ENCODE measurements around the gene AKT3. TPM values are rescaled to one million over a fixed set of nuclear protein-coding genes. Genes with fewer than 3 reads are reported as not detected.

Gene AKT3
- total RNA-seq, 1 donor from 2014 or later, result 38.5 TPM

GRCh38 chr1:243447347-243447746 lies 402.7 kb downstream of the AKT3 start:
- no peak overlapping the region for H3K27ac Mint-ChIP-seq
- no peaks in the 10 kb centered on the region for H3K9me3 Mint-ChIP-seq
- H3K4me3 Mint-ChIP-seq, result no peak overlapping the region
- peak; percentile 60 for DNase-seq
- intact Hi-C loops (cut with micrococcal nuclease), result loop anchor here (5.0 kb wide), 1 partner anchor 35 kb away; no protein-coding TSS in a partner anchor
- H3K27me3 Mint-ChIP-seq, result no peaks in the 10 kb centered on the region
- H3K36me3 Mint-ChIP-seq (ENCODE audit: low read depth), result peaks cover 4% of the 10 kb centered on the region
- peaks cover 12% of the 10 kb centered on the region for H3K4me1 Mint-ChIP-seq

GRCh38 chr1:243443557-243443956 lies 406.5 kb downstream of the AKT3 start:
- Mint-ChIP-seq H3K36me3 (ENCODE audit: low read depth) (peaks cover 2% of the 10 kb centered on the region), H3K9me3 (no peaks in the 10 kb centered on the region), H3K27ac (no peak overlapping the region), H3K27me3 (no peaks in the 10 kb centered on the region), H3K4me3 (no peak overlapping the region), H3K4me1 (peaks cover 9% of the 10 kb centered on the region)
- DNase-seq, result no peak
- intact Hi-C loops (cut with micrococcal nuclease), result no loop called here

- intact Hi-C loops (cut with micrococcal nuclease), result no loop called here
These were observed 408.4 kb downstream of the AKT3 start for GRCh38 chr1:243441601-243442000.

GRCh38 chr1:243440406-243440805 lies 409.6 kb downstream of the AKT3 start:
- Mint-ChIP-seq H3K27me3 (no peaks in the 10 kb centered on the region), H3K27ac (no peak overlapping the region), H3K4me3 (no peak overlapping the region), H3K4me1 (no peaks in the 10 kb centered on the region), H3K36me3 (ENCODE audit: low read depth) (peaks cover 2% of the 10 kb centered on the region), H3K9me3 (no peaks in the 10 kb centered on the region)
- peak; percentile 42 for DNase-seq
- intact Hi-C loops (cut with micrococcal nuclease), result no loop called here

More at GRCh38 chr1:243441601-243442000, 408.4 kb downstream of the AKT3 start:
- no peak for DNase-seq
- peaks cover 2% of the 10 kb centered on the region for H3K36me3 Mint-ChIP-seq (ENCODE audit: low read depth)
- no peaks in the 10 kb centered on the region for H3K27me3 Mint-ChIP-seq
- no peaks in the 10 kb centered on the region for H3K4me1 Mint-ChIP-seq
- no peak overlapping the region for H3K27ac Mint-ChIP-seq
- H3K9me3 Mint-ChIP-seq, result no peaks in the 10 kb centered on the region
- no peak overlapping the region for H3K4me3 Mint-ChIP-seq

- Mint-ChIP-seq H3K4me3 (no peak overlapping the region), H3K9me3 (no peaks in the 10 kb centered on the region), H3K36me3 (ENCODE audit: low read depth) (peaks cover 2% of the 10 kb centered on the region), H3K27me3 (no peaks in the 10 kb centered on the region), H3K27ac (no peak overlapping the region), H3K4me1 (no peaks in the 10 kb centered on the region)
- intact Hi-C loops (cut with micrococcal nuclease), result no loop called here
- DNase-seq, result no peak
These were observed 411.2 kb downstream of the AKT3 start for GRCh38 chr1:243438815-243439214.

Other genes with a start within 250 kb of the AKT3 start
- gene ZBTB18, start 201.0 kb upstream of the AKT3 start, total RNA-seq, result 5.5 TPM in 2 replicates

Measured in activated CD4-positive, alpha-beta T cell treated with anti-CD3 and anti-CD28 coated beads, Interleukin-2, amount 10 ng/mL, durations not matched to agents 24 days and 14 days (primary cell).